Nephron progenitor cell (in vitro differentiated cells): Measurements from ENCODE around the gene DEGS1.

Experiments used
- DNase-seq: peaks from one replicate; pipeline ENCODE4 v3.0.0; 2021
- H3K27ac Mint-ChIP-seq: 2 replicates; pipeline ENCODE4 v1.8.0; 2021; ENCODE audit warnings: mild to moderate bottlenecking, moderate library complexity, mixed read lengths
- H3K27me3 Mint-ChIP-seq: 2 replicates; pipeline ENCODE4 v1.8.0; 2021; ENCODE audit warnings: mild to moderate bottlenecking, low read depth, mixed read lengths; ENCODE audit not compliant: poor library complexity
- H3K36me3 Mint-ChIP-seq: 2 replicates; pipeline ENCODE4 v1.8.0; 2021; ENCODE audit warnings: low read depth, mixed read lengths
- H3K4me1 Mint-ChIP-seq: 2 replicates; pipeline ENCODE4 v1.8.0; 2021; ENCODE audit warnings: mixed read lengths
- H3K4me3 Mint-ChIP-seq: 2 replicates; pipeline ENCODE4 v1.8.0; 2021; ENCODE audit warnings: mild to moderate bottlenecking, moderate library complexity, mixed read lengths
- H3K9me3 Mint-ChIP-seq: 2 replicates; pipeline ENCODE4 v1.8.0; 2021; ENCODE audit warnings: mild to moderate bottlenecking, moderate library complexity, mixed read lengths
- CTCF ChIP-seq: fragments of 200-600 bp; sonication (generic); IDR thresholded peaks from 2 replicates; pipeline ENCODE4 v1.5.0; 2021; ENCODE audit warnings: antibody characterized with exemption

DEGS1 gene

DNA sequence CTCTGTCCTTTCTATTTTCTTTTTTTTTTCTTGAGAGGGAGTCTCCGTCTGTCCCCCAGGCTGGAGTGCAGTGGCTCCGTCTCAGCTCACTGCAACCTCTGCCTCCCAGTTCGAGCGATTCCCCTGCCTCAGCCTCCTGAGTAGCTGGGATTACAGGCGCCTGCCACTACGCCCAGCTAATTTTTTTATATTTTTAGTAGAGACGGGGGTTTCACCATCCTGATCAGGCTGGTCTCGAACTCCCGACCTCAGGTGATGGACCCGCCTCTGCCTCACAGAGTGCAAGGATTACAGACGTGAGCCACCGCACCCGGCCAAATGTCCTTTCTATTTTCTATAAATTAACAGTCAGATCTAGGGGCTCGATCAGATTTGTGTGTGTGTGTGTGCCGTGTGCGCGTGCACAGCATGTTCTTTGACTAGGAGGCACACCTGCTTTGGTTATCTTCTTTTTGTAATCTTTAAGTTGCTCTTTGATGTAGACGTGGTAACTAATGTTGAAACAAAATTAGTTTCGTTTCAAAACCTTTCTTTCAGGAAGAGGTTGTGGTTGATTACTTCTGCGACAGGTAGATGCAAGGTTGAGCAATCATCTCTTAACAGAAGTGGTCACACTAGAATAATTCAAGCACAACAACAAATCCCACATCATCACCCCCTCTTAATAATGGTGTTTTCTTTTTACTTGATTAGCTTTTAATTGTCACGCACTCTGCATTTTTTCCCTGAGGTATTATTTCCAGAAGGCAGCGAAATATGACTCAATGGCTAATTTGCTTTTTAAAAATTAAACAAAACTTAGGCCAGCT, 779 bp upstream of the DEGS1 start:
- Mint-ChIP-seq H3K36me3 (peaks cover 25% of the 10 kb centered on the region), H3K27me3 (peaks cover 7% of the 10 kb centered on the region), H3K9me3 (peaks cover 7% of the 10 kb centered on the region), H3K27ac (peak overlapping the region; percentile 75), H3K4me1 (peaks cover 40% of the 10 kb centered on the region), H3K4me3 (peak overlapping the region; percentile 83)
- TF ChIP-seq CTCF = no peak
- DNase-seq = no peak

DNA sequence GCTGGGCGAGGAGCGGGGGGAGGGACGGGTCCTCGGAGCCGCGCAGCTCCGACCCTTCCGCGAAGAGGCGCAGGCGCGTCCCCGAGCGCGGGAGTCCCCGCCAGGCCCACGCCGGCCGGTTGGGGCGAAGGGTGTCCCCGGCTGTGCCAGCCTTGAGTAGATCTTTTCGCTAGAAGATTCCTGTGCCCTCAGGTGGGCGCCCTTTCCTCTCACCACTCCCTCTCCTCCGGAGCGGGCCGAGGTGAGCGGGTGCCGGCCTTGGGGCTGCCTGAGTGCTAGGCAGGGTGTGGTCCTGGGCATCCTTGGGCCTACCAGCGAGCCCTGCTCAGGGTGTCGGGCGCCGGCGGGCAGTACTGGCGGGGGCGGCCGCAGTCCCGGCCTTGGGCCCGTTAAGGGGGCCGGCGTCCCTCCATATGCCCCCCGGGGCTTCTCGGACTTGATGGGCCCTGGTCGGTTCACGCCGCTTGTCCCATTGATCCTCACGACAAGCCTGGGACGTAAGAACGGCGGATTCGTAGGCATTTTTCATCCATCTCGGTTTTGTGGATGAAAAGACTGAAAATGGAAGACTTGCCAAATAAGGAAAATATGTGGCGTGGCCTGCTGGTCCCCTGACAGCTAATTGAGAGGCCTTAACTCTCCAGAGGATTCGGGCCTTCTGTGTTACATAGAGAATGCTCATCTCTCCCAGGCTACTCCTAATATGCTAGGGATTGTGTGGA, 712 bp downstream of the DEGS1 start:
- peak overlapping the region; percentile 87 for H3K27ac Mint-ChIP-seq
- peak; percentile 62 for DNase-seq
- H3K9me3 Mint-ChIP-seq = peaks cover 13% of the 10 kb centered on the region
- TF ChIP-seq CTCF = no peak
- peaks cover 37% of the 10 kb centered on the region for H3K36me3 Mint-ChIP-seq
- H3K27me3 Mint-ChIP-seq = peaks cover 7% of the 10 kb centered on the region
- H3K4me1 Mint-ChIP-seq = peaks cover 39% of the 10 kb centered on the region
- peak overlapping the region; percentile 88 for H3K4me3 Mint-ChIP-seq

- TF ChIP-seq CTCF = no peak
- peaks cover 16% of the 10 kb centered on the region for H3K9me3 Mint-ChIP-seq
- H3K36me3 Mint-ChIP-seq = peaks cover 49% of the 10 kb centered on the region
- H3K27me3 Mint-ChIP-seq = peaks cover 7% of the 10 kb centered on the region
- no peak overlapping the region for H3K27ac Mint-ChIP-seq
- peak overlapping the region; percentile 88 for H3K4me3 Mint-ChIP-seq
- DNase-seq = no peak
- H3K4me1 Mint-ChIP-seq = peaks cover 37% of the 10 kb centered on the region
These were observed 2.2 kb downstream of the DEGS1 start for GRCh38 chr1:224185208-224185607.

- DNase-seq = no peak
- no peak for TF ChIP-seq CTCF
- no peak overlapping the region for H3K4me3 Mint-ChIP-seq
- H3K27me3 Mint-ChIP-seq = no peaks in the 10 kb centered on the region
- H3K36me3 Mint-ChIP-seq = peaks cover 61% of the 10 kb centered on the region
- no peak overlapping the region for H3K27ac Mint-ChIP-seq
- peaks cover 15% of the 10 kb centered on the region for H3K4me1 Mint-ChIP-seq
- H3K9me3 Mint-ChIP-seq = peaks cover 16% of the 10 kb centered on the region
These were observed 5.2 kb downstream of the DEGS1 start for GRCh38 chr1:224188286-224188685.

GRCh38 chr1:224189561-224189960, 6.5 kb downstream of the DEGS1 start:
- Mint-ChIP-seq H3K27ac (no peak overlapping the region), H3K9me3 (peaks cover 16% of the 10 kb centered on the region), H3K36me3 (peaks cover 72% of the 10 kb centered on the region), H3K27me3 (no peaks in the 10 kb centered on the region), H3K4me1 (peaks cover 9% of the 10 kb centered on the region), H3K4me3 (no peak overlapping the region)
- DNase-seq = no peak
- no peak for TF ChIP-seq CTCF
